Upper lobe of left lung (tissue), 4 donors: ENCODE data around the gene TOGARAM1.

Experiments used
- CTCF ChIP-seq, 6 experiments: fragments of 450-650 bp in 4 of 6; fragments of 200-600 bp in 2 of 6; sonication (generic) in 2 of 6; IDR thresholded peaks; one replicate each; pipeline ENCODE4 v1.5.1; 2016 to 2019; ENCODE audit warnings: antibody characterized with exemption in 6 of 6
- POLR2A ChIP-seq, 4 donors: fragments of 450-650 bp; IDR thresholded peaks; one replicate each; pipeline ENCODE4 v1.5.1; 2016 to 2017; ENCODE audit warnings: antibody characterized with exemption in 4 of 4, mild to moderate bottlenecking in 2 of 4
- POLR2AphosphoS5 ChIP-seq, 2 donors: sonication (generic); formaldehyde crosslinking; IDR thresholded peaks; one replicate each; pipeline ENCODE4 v1.5.1; 2017; ENCODE audit warnings: antibody characterized with exemption in 2 of 2

- TF ChIP-seq CTCF (IDR thresholded peaks at IDR 0.05) (no peak), POLR2A (IDR thresholded peaks at IDR 0.05) (no peak), POLR2AphosphoS5 (IDR thresholded peaks at IDR 0.05) (no peak)
Measured at GRCh38 chr14:44963044-44963528, 1.1 kb downstream of the TOGARAM1 start.
